PC-3 (cell line): ENCODE measurements around the gene NBPF3. TPM values are rescaled to one million over a fixed set of nuclear protein-coding genes. Genes with fewer than 3 reads are reported as not detected.
"Not testable (repeated sequence)": the region's sequence is repeated elsewhere in the genome, so short reads cannot be mapped to it uniquely, and the experiment has no call there.

ENCODE experiments used
- ATAC-seq: fragments of 200-7000 bp; cut with Tn5 transposase; 2 replicates; pipeline ENCODE4 v1.9.1; 2020; ENCODE audit warnings: mild to moderate bottlenecking, moderate library complexity
- BruUV-seq: library from RNA; stranded (reverse); fragments of 400-500 nt; replicated peaks from 2 replicates; lab custom pipeline; 2021; lab: Mats Ljungman, UMichigan
- CTCF ChIA-PET: fragments of 300-600 bp; sonication (Branson Sonifier 250); formaldehyde crosslinking; loops from one replicate; lab custom pipeline; 2022; ENCODE audit warnings: antibody characterized with exemption; lab: Charles Lee
- POLR2A ChIA-PET: fragments of 300-600 bp; sonication (Branson Sonifier 250); formaldehyde crosslinking; loops from one replicate; lab custom pipeline; 2022; ENCODE audit warnings: antibody characterized with exemption; ENCODE audit not compliant: unreplicated experiment; lab: Charles Lee
- DNase-seq: peaks from one replicate; pipeline ENCODE4 v3.0.0-alpha.2; 2015
- H2AFZ ChIP-seq: fragments of 300-600 bp; sonication (generic); 2 replicates; pipeline ENCODE4 v1.6.0; 2016; ENCODE audit warnings: antibody characterized with exemption, low read length
- H3F3A ChIP-seq: fragments of 300-600 bp; sonication (generic); one replicate; pipeline ENCODE4 v1.6.0; 2017; ENCODE audit warnings: antibody characterized with exemption, low read length, control low read depth, mild to moderate bottlenecking; ENCODE audit not compliant: unreplicated experiment
- H3K27ac ChIP-seq: fragments of 300-600 bp; sonication (generic); 2 replicates; pipeline ENCODE4 v1.5.1; 2016; ENCODE audit warnings: mild to moderate bottlenecking, low read length
- H3K27me3 ChIP-seq: fragments of 300-600 bp; sonication (generic); 2 replicates; pipeline ENCODE4 v1.6.1; 2016; ENCODE audit warnings: low read length, mixed read lengths
- H3K36me3 ChIP-seq: fragments of 300-600 bp; sonication (generic); 2 replicates; pipeline ENCODE4 v1.6.1; 2016; ENCODE audit warnings: low read depth, mixed run types, low read length, mixed read lengths
- H3K4me1 ChIP-seq: fragments of 300-600 bp; sonication (generic); 2 replicates; pipeline ENCODE4 v1.5.1; 2016; ENCODE audit warnings: low read length; ENCODE audit not compliant: insufficient read depth
- H3K4me2 ChIP-seq: fragments of 300-600 bp; sonication (generic); 2 replicates; pipeline ENCODE4 v1.6.0; 2016; ENCODE audit warnings: low read length
- H3K4me3 ChIP-seq: fragments of 300-600 bp; sonication (generic); 2 replicates; pipeline ENCODE4 v1.5.1; 2016; ENCODE audit warnings: mild to moderate bottlenecking, low read length, mixed read lengths
- H3K79me2 ChIP-seq: fragments of 300-600 bp; sonication (generic); 2 replicates; pipeline ENCODE4 v1.6.1; 2017; ENCODE audit warnings: low read length, mixed read lengths
- H3K9ac ChIP-seq: fragments of 300-600 bp; sonication (generic); 2 replicates; pipeline ENCODE4 v1.6.0; 2016; ENCODE audit warnings: mild to moderate bottlenecking, low read length
- H3K9me2 ChIP-seq: fragments of 300-600 bp; sonication (generic); replicated peaks from 2 replicates; pipeline ENCODE4 v1.6.1; 2016; ENCODE audit warnings: mixed run types, low read length, mixed read lengths
- H3K9me3 ChIP-seq: fragments of 300-600 bp; sonication (generic); 2 replicates; pipeline ENCODE4 v1.6.1; 2016; ENCODE audit warnings: low read length, mixed read lengths
- H4K20me1 ChIP-seq: fragments of 300-600 bp; sonication (generic); 2 replicates; pipeline ENCODE4 v1.6.1; 2016; ENCODE audit warnings: low read length, mixed read lengths
- EZH2 ChIP-seq: fragments of 300-600 bp; sonication (generic); IDR thresholded peaks from one replicate; pipeline ENCODE4 v1.6.1; 2017; ENCODE audit warnings: antibody characterized with exemption, mild to moderate bottlenecking, low read length; ENCODE audit not compliant: unreplicated experiment
- EZH2phosphoT487 ChIP-seq: fragments of 300-600 bp; sonication (generic); IDR thresholded peaks from 2 replicates; pipeline ENCODE4 v1.6.1; 2018; ENCODE audit warnings: mild to moderate bottlenecking, antibody characterized with exemption, low read length, borderline replicate concordance
- intact Hi-C: fragments of 100-400 bp; cut with micrococcal nuclease; formaldehyde crosslinking; loops from 2 replicates; pipeline ENCODE4 v1.9.0; 2023
- total RNA-seq: library from RNA; depleted of rRNA; stranded (reverse); fragments of >200 nt; gene quantifications from 2 replicates; pipeline ENCODE4 v1.2.3, GENCODE V29; 2014
- TF ChIP-seq, protein P1 (sequence below): fragments of 300-600 bp; sonication (generic); conservative IDR thresholded peaks from 2 replicates; pipeline ENCODE4 v1.5.1; 2017; ENCODE audit warnings: antibody characterized with exemption, low read depth, mild to moderate bottlenecking, low read length

NBPF3 gene
- total RNA-seq, 1 experiment from 2014 or later: 26.0 TPM

DNA sequence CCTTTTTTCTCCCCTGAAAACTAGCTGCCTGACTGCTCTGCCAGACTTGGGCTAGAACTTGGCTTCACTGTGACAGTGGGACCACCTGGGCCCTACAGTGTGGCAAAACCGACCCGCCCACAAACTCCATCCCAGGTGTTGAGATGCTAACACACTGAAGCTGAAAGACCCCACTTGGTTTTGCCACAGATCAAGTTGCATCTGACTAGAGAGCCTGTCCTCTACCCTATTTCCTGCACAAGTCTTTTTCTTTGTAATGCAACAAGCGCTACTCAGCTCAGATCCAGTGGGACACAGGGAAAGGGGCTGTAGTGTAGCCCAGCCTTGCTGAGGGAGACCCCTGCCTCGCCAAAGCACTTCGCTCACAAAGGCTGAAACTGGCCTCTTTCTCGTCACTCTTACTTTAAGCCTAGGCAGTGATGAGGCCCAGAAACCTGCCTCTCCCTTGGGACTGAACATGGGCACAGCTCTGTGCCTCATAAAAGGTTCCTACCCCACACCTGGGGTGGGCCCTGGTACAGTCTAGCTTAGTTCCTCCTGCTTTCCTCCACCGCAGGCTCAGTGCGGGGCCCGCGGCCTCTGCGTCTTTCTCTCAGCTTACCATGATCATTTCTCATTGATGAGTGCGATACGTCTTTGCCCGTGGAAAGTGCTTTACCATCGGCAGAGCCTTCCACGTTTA is 79.0 kb downstream of the NBPF3 start:
- Histone ChIP-seq H3K9ac (no peak overlapping the region), H3K9me3 (no peaks in the 10 kb centered on the region), H2AFZ (no peak overlapping the region), H3F3A (no peaks in the 10 kb centered on the region), H3K27me3 (no peaks in the 10 kb centered on the region), H3K36me3 (no peaks in the 10 kb centered on the region), H3K4me2 (no peak overlapping the region), H3K79me2 (no peaks in the 10 kb centered on the region), H3K4me1 (no peaks in the 10 kb centered on the region), H3K4me3 (no peak overlapping the region), H3K27ac (no peak overlapping the region), H4K20me1 (no peaks in the 10 kb centered on the region), H3K9me2 (no peaks in the 10 kb centered on the region)
- ChIA-PET CTCF (interaction anchor here (0.6 kb wide), 1 partner anchor 147 kb away, joined by 4 read pairs; no protein-coding TSS in a partner anchor), POLR2A (no interaction called here)
- DNase-seq (no peak), ATAC-seq (no peak)
- intact Hi-C loops: no loop called here
- BruUV-seq: no TSS peak
- TF ChIP-seq EZH2 (no peak), EZH2phosphoT487 (no peak)
- TF ChIP-seq, protein P1, sequence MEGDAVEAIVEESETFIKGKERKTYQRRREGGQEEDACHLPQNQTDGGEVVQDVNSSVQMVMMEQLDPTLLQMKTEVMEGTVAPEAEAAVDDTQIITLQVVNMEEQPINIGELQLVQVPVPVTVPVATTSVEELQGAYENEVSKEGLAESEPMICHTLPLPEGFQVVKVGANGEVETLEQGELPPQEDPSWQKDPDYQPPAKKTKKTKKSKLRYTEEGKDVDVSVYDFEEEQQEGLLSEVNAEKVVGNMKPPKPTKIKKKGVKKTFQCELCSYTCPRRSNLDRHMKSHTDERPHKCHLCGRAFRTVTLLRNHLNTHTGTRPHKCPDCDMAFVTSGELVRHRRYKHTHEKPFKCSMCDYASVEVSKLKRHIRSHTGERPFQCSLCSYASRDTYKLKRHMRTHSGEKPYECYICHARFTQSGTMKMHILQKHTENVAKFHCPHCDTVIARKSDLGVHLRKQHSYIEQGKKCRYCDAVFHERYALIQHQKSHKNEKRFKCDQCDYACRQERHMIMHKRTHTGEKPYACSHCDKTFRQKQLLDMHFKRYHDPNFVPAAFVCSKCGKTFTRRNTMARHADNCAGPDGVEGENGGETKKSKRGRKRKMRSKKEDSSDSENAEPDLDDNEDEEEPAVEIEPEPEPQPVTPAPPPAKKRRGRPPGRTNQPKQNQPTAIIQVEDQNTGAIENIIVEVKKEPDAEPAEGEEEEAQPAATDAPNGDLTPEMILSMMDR: no peak

- POLR2A ChIA-PET, H2AFZ ChIP-seq, BruUV-seq, DNase-seq, H3K9ac ChIP-seq, intact Hi-C loops, H3K4me1 ChIP-seq, H3K79me2 ChIP-seq, H4K20me1 ChIP-seq, H3K9me3 ChIP-seq, H3K9me2 ChIP-seq, H3F3A ChIP-seq, H3K27me3 ChIP-seq, H3K27ac ChIP-seq, ATAC-seq, H3K4me2 ChIP-seq, H3K36me3 ChIP-seq, H3K4me3 ChIP-seq: not testable (repeated sequence)
- CTCF ChIA-PET: interaction anchor here (0.6 kb wide), 1 partner anchor 148 kb away, joined by 4 read pairs; no protein-coding TSS in a partner anchor
Measured at GRCh38 chr1:21519486-21520070, 79.6 kb downstream of the NBPF3 start.

DNA sequence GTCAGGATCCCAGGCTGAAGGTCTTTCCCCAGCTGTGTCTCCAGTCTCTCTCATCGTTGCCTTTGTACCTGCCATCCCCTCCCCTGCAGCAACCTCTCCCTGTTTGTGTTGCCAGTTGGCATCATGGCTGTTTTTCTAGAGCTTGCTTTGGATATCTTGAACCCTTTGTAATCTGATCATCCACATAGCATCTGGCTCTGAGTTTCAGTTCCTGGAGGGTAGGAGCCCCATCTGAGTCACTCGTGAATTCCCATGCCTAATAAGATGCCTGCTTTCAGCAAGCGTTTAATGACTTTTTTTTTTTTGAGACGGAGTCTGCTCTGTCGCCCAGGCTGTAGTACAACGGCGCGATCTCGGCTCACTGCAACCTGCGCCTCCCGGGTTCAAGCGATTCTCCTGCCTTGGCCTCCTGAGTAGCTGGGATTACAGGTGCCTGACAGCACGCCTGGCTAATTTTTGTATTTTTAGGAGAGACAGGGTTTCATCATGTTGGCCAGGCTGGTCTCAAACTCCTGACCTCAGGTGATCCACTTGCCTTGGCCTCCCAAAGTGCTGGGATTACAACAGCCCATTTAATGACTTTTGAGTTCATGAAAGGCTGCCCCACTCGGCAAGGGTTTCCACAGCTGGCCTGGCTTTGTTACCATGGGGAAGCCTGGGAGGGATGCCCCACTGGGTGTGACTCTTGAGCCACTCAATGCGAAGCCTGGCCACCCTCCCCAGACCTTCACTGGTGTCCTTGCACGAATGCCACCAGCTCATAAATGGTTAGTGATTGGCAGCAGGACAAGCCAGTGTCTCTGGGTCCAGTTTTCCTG is 81.2 kb downstream of the NBPF3 start:
- no peak overlapping the region for H3K9ac ChIP-seq
- H2AFZ ChIP-seq: no peak overlapping the region
- ChIA-PET POLR2A (no interaction called here), CTCF (no interaction called here)
- no peaks in the 10 kb centered on the region for H4K20me1 ChIP-seq
- intact Hi-C loops: no loop called here
- no peak for TF ChIP-seq EZH2
- no peak for TF ChIP-seq EZH2phosphoT487
- TF ChIP-seq, protein P1: no peak
- no peaks in the 10 kb centered on the region for H3K4me1 ChIP-seq
- BruUV-seq: no TSS peak
- no peak overlapping the region for H3K4me3 ChIP-seq
- no peaks in the 10 kb centered on the region for H3K9me2 ChIP-seq
- no peaks in the 10 kb centered on the region for H3K79me2 ChIP-seq
- no peak overlapping the region for H3K4me2 ChIP-seq
- no peaks in the 10 kb centered on the region for H3F3A ChIP-seq
- ATAC-seq: no peak
- no peaks in the 10 kb centered on the region for H3K9me3 ChIP-seq
- no peak for DNase-seq
- H3K36me3 ChIP-seq: no peaks in the 10 kb centered on the region
- no peaks in the 10 kb centered on the region for H3K27me3 ChIP-seq
- no peak overlapping the region for H3K27ac ChIP-seq
